ENCODE measurements around the gene CEMIP.

- TF ChIP-seq CTCF (IDR thresholded peaks at IDR 0.05; ENCODE audit: insufficient read depth, low read length) (no peak), GABPA (IDR thresholded peaks at IDR 0.05; ENCODE audit: low read depth) (no peak), POLR2AphosphoS5 (IDR thresholded peaks at IDR 0.05; ENCODE audit: low read depth) (no peak), REST (IDR thresholded peaks at IDR 0.05; ENCODE audit: insufficient replicate concordance, low read depth) (no peak), SPI1 (IDR thresholded peaks at IDR 0.05; ENCODE audit: borderline replicate concordance, low read depth) (no peak)
Measured at GRCh38 chr15:80979538-80980200, 200.5 kb downstream of the CEMIP start.

Data from HL-60 (cell line).